Measurements from ENCODE around the gene CRIP2.

The CRIP2 gene

DNA sequence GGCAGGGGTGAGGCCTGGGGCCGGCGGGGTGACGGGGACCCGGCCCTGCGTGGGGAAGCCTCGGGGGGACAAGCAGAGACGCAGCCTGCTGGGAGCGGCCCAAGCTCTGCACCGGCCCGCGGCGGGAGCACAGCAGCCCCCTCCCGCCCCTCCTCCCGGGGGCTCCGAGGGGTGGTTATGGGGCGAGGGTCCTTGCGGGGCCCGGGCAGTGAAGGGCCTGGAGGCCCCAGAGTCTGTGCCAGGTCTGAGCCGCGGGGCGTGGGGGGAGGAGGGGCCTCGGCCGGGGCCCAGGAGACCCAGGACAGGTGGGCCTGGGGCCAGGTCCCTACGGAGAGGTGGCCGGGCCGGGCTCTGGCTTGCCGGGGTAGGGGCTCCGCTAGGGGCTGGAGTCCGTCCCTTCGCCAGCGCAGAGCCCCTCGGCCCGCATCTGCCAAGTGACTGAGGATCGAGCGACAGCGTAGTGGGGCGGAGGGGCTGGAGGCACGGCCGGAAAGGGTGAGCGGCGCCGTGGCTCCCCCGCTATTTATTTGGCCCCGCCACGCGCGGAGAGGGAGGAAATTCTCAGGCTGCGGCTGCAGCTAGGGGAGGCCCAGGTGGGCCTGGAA lies 52.3 kb downstream of the CRIP2 start:
- no peak for DNase-seq (ENCODE audit: low read depth)
- peak overlapping the region; percentile 37 for H3K4me3 ChIP-seq (ENCODE audit: low read depth, low read length)
- TF ChIP-seq, protein P1, sequence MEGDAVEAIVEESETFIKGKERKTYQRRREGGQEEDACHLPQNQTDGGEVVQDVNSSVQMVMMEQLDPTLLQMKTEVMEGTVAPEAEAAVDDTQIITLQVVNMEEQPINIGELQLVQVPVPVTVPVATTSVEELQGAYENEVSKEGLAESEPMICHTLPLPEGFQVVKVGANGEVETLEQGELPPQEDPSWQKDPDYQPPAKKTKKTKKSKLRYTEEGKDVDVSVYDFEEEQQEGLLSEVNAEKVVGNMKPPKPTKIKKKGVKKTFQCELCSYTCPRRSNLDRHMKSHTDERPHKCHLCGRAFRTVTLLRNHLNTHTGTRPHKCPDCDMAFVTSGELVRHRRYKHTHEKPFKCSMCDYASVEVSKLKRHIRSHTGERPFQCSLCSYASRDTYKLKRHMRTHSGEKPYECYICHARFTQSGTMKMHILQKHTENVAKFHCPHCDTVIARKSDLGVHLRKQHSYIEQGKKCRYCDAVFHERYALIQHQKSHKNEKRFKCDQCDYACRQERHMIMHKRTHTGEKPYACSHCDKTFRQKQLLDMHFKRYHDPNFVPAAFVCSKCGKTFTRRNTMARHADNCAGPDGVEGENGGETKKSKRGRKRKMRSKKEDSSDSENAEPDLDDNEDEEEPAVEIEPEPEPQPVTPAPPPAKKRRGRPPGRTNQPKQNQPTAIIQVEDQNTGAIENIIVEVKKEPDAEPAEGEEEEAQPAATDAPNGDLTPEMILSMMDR (conservative IDR thresholded peaks at IDR 0.05; ENCODE audit: low read depth, low read length) = no peak

- TF ChIP-seq, protein P1 (conservative IDR thresholded peaks at IDR 0.05; ENCODE audit: low read depth, low read length) = no peak
Measured at GRCh38 chr14:105527381-105527825, 52.8 kb downstream of the CRIP2 start.

GRCh38 chr14:105527826-105528585 lies 53.4 kb downstream of the CRIP2 start:
- peak; percentile 70 for DNase-seq (ENCODE audit: low read depth)

More at GRCh38 chr14:105527381-105527825, 52.8 kb downstream of the CRIP2 start:
- no peak for DNase-seq (ENCODE audit: low read depth)
- H3K4me3 ChIP-seq (ENCODE audit: low read depth, low read length) = peak overlapping the region; percentile 37

GRCh38 chr14:105528586-105529318 lies 54.1 kb downstream of the CRIP2 start:
- TF ChIP-seq, protein P1 (conservative IDR thresholded peaks at IDR 0.05; ENCODE audit: low read depth, low read length) = no peak
- DNase-seq (ENCODE audit: low read depth) = peak; percentile 4
- H3K4me3 ChIP-seq (ENCODE audit: low read depth, low read length) = peak overlapping the region; percentile 24

More at GRCh38 chr14:105527826-105528585, 53.4 kb downstream of the CRIP2 start:
- TF ChIP-seq, protein P1 (conservative IDR thresholded peaks at IDR 0.05; ENCODE audit: low read depth, low read length) = peak; percentile 62
- peak overlapping the region; percentile 61 for H3K4me3 ChIP-seq (ENCODE audit: low read depth, low read length)

DNA sequence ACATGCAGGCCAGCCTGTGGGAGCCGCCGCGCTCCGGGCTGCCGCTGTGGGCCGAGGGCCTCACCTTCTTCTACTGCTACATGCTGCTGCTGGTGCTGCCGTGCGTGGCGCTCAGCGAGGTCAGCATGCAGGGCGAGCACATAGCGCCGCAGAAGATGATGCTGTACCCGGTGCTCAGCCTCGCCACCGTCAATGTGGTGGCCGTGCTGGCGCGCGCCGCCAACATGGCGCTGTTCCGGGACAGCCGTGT lies 54.6 kb downstream of the CRIP2 start:
- H3K4me3 ChIP-seq (ENCODE audit: low read depth, low read length) = no peak overlapping the region
- no peak for DNase-seq (ENCODE audit: low read depth)
- TF ChIP-seq, protein P1 (conservative IDR thresholded peaks at IDR 0.05; ENCODE audit: low read depth, low read length) = no peak

Data from choroid plexus epithelial cell (primary cell).